ENCODE data around the gene ZDHHC7.

ZDHHC7 gene

DNA sequence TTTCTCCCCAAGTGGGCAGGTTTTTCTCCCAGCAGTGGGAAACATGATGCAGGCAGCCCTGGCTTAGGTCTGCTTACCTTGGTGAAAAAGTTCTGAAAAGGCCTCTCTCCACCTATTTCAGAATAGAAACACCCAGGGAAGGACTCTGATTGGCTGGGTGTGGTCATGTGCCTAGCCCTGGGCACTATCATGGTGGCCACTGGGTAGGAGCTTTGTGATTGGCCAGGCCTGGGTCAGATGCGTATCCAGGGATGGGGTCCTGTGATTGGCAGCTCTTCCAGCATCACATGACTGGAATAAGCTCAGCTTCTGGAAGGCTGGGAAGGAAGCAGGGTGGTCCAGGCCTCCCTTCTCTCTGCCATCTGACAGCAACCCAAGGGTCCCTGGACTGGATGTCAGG lies 53.5 kb downstream of the ZDHHC7 start:
- Mint-ChIP-seq H3K4me3 (no peak overlapping the region), H3K4me1 (ENCODE audit: low read depth) (no peaks in the 10 kb centered on the region), H3K9me3 (no peaks in the 10 kb centered on the region), H3K27ac (no peak overlapping the region), H3K36me3 (ENCODE audit: low read depth) (no peaks in the 10 kb centered on the region), H3K27me3 (no peaks in the 10 kb centered on the region)

DNA sequence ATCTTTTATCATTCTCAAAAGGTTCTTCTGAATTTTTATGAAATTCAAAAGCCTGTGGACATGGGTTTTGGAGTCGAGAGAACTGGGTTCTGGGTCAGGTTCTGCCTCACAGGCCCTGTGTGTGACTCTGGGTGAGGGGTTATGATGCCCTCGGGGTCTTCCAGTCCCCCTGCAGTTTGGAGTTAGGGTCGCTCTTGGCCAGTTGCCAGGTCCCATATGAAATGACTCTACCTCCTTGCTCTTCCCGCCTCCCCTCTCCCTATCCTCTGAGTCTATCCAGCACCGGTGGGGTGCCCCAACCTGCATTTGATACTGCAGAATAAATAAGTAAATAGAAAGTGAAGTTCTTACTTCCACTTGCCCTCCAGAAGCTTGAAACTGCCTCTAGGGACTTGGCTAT lies 54.1 kb downstream of the ZDHHC7 start:
- Mint-ChIP-seq H3K27ac (no peak overlapping the region), H3K4me3 (no peak overlapping the region), H3K9me3 (no peaks in the 10 kb centered on the region), H3K4me1 (ENCODE audit: low read depth) (no peaks in the 10 kb centered on the region), H3K36me3 (ENCODE audit: low read depth) (no peaks in the 10 kb centered on the region), H3K27me3 (no peaks in the 10 kb centered on the region)

DNA sequence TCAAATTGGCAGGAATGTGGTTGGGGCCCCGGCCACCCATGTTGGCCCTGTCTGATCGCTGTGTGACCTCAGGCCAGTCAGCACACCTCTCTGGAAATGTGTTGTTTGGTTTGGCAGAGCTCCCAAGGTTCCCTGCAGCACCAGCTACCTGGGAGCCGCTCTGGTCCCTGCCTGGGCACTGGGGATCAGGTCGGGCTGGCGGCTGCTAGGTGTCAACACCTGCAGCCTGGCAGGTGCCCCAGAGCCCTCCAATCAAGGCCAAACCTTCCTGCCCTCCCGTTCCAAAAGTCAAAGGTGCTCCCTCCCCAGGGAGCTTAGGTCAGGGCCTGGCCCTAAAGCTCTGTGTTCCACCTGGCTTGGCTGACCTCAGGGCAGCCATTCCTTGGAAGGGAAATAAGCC lies 55.9 kb downstream of the ZDHHC7 start:
- Mint-ChIP-seq H3K9me3 (no peaks in the 10 kb centered on the region), H3K36me3 (ENCODE audit: low read depth) (no peaks in the 10 kb centered on the region), H3K4me1 (ENCODE audit: low read depth) (no peaks in the 10 kb centered on the region), H3K4me3 (no peak overlapping the region), H3K27me3 (no peaks in the 10 kb centered on the region), H3K27ac (no peak overlapping the region)

DNA sequence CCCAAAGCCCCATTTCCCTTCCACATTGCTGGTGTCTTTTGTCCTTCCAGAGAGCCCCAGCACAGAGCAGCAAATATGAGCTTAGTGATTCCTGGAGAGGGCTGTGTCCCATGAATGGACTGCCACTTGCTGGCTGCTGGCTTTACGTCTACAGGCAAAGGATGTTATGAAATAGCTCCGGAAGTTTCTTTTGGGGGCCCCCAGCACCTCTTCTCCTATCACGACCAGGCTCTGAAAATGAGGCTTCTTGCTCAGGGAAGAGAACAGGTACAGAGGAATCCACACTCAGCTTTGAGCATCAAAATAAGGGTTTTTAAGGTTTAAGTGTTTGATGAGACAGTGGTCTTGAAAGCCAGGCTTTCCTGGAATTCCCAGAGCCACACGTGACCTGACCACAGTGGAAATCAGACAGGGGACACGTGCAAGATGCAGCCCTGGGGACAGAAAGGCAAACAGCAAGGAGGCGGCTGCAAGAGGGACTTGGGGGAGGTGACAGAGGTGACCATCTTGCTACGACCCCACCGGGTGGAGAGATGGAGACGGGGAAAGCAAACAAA lies 58.1 kb downstream of the ZDHHC7 start:
- Mint-ChIP-seq H3K27ac (no peak overlapping the region), H3K9me3 (no peaks in the 10 kb centered on the region), H3K36me3 (ENCODE audit: low read depth) (no peaks in the 10 kb centered on the region), H3K4me3 (no peak overlapping the region), H3K27me3 (no peaks in the 10 kb centered on the region), H3K4me1 (ENCODE audit: low read depth) (no peaks in the 10 kb centered on the region)

DNA sequence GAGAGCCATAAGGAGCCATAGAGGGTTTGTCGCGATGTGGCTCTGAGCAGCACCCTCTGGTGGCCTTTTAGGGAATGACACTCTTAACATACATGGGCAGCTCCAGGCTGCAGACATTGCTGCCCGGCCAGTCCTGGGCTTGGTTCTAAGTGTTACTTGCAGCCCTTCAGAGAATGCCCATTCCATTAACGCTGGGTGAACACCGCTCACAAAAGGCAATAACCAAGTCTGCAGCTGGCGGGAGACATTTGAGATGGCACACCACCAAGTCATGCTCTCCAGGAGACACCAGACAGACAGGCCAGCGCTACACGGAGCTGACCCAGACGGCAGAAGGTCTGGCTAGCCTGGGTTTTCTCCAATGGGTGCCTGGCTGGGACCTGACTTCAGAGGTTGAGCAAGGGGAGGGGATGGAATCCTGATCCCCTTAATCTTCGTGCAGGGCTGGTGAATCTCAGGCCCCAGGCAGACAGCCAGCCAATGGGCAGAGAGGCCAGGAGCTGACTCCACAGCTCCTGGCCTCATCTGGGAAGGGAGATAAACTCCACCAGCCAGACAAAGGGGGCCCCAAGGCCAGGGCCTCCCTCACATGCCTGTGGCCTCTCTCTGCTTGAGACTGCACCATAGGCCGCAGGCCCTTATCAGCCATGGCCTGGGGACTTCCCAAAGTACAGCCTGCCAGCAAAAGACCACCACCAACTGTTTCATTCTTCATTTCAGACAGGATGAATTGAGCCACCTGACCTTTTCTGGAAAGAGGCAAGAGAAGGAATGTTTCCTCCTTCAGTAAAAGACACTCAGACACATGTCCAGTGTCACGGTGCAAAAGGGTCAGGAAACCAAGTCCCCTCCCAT lies 58.8 kb downstream of the ZDHHC7 start:
- Mint-ChIP-seq H3K27me3 (no peaks in the 10 kb centered on the region), H3K9me3 (no peaks in the 10 kb centered on the region), H3K4me1 (ENCODE audit: low read depth) (no peaks in the 10 kb centered on the region), H3K36me3 (ENCODE audit: low read depth) (no peaks in the 10 kb centered on the region), H3K27ac (no peak overlapping the region), H3K4me3 (no peak overlapping the region)

DNA sequence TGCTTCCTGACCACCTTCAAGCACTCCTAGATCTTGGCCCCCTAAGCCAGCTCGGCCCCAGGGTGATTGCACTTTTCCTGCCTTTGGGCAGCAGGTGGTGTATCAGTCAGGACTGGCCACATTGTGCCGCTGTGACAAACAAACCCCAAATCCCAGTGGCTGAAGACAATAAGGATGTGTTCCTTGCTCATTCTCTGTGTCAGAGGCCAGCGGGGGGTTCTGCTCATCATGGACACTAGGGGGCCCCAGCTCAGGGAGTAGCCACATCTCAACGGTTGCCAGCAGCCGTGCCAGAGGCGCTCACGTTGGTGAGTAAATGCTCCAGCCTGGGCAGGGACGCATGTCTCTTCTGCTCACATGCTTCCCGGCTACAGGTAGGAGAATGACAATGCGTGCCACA lies 60.4 kb downstream of the ZDHHC7 start:
- Mint-ChIP-seq H3K4me1 (ENCODE audit: low read depth) (no peaks in the 10 kb centered on the region), H3K27me3 (no peaks in the 10 kb centered on the region), H3K4me3 (no peak overlapping the region), H3K9me3 (no peaks in the 10 kb centered on the region), H3K36me3 (ENCODE audit: low read depth) (no peaks in the 10 kb centered on the region), H3K27ac (no peak overlapping the region)

DNA sequence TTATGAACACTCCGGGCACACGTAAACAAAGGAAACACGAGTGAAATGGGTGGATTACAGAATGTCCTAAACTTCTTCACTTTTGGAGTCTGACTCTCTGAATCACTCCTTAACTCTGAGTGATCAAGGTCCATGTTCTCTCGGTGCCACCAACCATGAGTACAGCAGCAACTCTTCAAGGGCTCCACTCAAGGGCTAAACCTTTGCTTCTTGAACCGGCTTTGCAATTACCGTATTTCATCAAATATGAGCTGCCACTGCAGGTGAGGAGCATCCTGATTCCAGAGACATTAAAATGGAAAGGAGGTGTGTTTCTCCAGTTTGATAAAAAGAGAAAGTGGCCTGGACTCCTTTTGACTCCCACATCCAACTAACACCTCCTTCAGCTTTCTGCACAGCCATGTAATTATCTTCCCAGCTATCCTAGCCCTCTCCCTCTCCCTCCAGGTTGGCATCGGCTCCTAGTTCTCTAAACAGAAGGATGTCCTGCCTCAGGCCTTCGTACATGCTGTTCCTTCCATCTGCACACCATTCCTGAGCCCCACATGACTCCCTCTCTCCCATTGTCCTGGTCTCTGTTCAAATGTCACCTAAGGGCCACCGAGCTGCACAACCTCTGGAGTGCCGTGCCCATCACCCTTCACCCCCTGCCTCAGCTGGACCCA lies 61.4 kb downstream of the ZDHHC7 start:
- no peaks in the 10 kb centered on the region for H3K27me3 Mint-ChIP-seq
- H3K36me3 Mint-ChIP-seq (ENCODE audit: low read depth): no peaks in the 10 kb centered on the region
- H3K4me1 Mint-ChIP-seq (ENCODE audit: low read depth): no peaks in the 10 kb centered on the region
- H3K27ac Mint-ChIP-seq: no peak overlapping the region
- no peaks in the 10 kb centered on the region for H3K9me3 Mint-ChIP-seq
- no peak overlapping the region for H3K4me3 Mint-ChIP-seq

DNA sequence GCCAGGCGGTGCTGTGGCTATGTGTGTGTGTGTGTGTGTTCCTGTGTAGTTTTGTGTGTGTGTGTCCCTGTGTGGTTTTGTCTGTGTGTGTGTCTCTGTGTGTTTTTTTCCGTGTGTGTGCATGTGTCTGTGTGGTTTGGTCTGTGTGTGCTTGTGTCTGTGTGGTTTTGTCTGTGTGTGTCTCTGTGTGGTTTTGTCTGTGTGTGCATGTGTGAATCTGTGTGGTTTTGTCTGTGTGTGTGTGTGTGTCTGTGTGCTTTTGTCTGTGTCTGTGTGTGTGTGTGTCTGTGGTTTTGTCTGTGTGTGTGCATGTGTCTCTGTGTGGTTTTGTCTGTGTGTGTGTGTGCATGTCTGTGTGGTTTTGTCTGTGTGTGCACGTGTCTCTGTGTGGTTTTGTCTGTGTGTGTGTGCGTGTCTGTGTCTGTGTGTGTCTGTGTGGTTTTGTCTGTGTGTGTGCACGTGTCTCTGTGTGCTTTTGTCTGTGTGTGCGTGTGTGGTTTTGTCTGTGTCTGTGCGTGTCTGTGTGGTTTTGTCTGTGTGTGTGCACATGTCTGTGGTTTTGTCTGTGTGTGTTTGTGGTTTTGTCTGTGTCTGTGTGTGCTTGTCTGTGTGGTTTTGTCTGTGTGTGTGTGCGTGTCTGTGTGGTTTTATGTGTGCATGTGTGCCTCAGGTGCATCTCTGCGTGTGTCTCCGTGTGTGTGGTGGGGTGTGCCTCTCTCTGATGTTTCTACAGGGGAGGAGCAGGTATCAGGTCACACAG lies 62.3 kb downstream of the ZDHHC7 start:
- H3K4me3 Mint-ChIP-seq: no peak overlapping the region
- H3K27ac Mint-ChIP-seq: no peak overlapping the region
- H3K4me1 Mint-ChIP-seq (ENCODE audit: low read depth): no peaks in the 10 kb centered on the region
- H3K36me3 Mint-ChIP-seq (ENCODE audit: low read depth): no peaks in the 10 kb centered on the region
- H3K27me3 Mint-ChIP-seq: peaks cover 3% of the 10 kb centered on the region
- no peaks in the 10 kb centered on the region for H3K9me3 Mint-ChIP-seq

DNA sequence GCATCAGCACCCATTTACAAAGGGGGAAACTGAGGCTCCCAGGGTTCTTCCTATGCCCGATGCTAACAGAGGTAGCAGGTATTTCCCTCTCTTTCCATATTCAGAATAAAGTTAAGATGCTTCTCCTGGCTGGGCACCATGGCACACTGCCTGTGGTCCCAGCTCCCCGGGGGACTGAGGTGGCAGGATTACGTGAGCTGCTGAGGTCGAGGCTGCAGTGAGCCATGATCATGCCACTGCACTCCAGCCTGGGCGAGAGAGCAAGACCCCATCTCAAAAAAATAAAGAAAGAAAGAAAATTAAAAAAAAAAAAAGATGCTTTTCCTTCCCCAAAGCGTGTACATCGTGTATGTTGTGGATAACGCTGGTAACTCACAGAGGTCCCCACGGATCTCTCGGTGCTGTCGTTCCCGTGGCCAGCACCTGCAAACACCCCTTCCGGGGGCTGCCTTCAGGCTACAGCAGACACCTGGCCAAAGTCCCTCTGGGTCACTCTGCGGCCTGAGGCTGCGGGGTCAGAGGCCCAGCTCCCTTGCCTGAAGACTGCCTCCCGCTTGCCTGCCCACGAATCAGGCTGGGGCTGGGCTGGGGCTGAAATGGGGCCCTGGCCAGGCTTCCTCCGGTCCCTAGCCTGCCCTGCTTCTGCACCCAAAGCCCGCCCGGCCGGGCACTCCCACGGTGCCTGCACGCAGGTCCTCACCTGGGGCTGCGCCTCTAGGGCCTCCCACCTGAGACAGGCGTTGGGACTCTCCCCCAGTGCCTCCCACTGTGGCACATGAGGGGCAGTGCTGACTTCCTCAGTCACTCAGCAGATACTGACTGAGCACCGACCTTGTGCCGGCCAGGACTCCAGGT lies 63.1 kb downstream of the ZDHHC7 start:
- H3K27ac Mint-ChIP-seq: no peak overlapping the region
- H3K36me3 Mint-ChIP-seq (ENCODE audit: low read depth): no peaks in the 10 kb centered on the region
- H3K27me3 Mint-ChIP-seq: peaks cover 3% of the 10 kb centered on the region
- no peak overlapping the region for H3K4me3 Mint-ChIP-seq
- H3K9me3 Mint-ChIP-seq: no peaks in the 10 kb centered on the region
- H3K4me1 Mint-ChIP-seq (ENCODE audit: low read depth): no peaks in the 10 kb centered on the region

DNA sequence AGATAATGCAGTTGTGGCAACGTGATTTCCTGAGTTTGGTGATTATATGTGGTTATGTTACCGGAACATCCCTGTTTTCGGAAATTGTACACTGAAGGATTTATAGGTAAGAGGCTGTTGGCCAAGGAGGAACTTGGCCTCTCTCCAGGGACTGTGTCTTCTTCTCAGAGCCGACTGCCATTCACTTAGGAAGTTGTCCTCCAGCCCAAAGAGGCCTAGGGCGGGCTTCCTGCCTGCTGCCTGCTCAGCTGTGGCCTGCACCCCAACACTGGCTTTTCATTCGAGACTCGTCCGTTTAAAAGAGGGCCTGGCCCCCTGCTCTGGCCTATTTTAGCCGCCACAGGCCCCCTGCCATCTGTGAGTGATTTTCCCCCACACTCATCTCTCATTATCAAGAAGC lies 64.3 kb downstream of the ZDHHC7 start:
- Mint-ChIP-seq H3K36me3 (ENCODE audit: low read depth) (no peaks in the 10 kb centered on the region), H3K27me3 (peaks cover 3% of the 10 kb centered on the region), H3K27ac (no peak overlapping the region), H3K9me3 (no peaks in the 10 kb centered on the region), H3K4me3 (no peak overlapping the region), H3K4me1 (ENCODE audit: low read depth) (no peaks in the 10 kb centered on the region)

DNA sequence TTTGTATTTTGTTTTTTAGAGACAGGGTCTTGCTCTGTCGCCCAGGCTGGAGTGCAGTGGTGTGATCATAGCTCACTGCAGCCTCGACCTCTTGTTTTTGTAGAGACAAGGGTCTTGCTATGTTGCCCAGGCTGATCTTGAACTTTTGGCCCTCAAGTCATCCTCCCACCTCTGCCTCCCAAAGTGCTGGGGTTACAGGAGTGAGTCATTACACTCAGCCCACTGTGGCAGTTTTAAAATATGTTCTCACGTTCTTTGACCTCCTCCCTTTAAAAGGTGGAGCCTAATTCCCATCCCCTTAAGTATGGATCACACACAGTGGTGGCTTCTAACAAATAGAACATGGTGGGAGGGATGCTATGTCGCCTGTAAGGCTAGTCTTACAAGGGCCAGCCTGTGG lies 67.7 kb downstream of the ZDHHC7 start:
- Mint-ChIP-seq H3K4me3 (no peak overlapping the region), H3K27ac (no peak overlapping the region), H3K9me3 (no peaks in the 10 kb centered on the region), H3K27me3 (peaks cover 3% of the 10 kb centered on the region), H3K36me3 (ENCODE audit: low read depth) (no peaks in the 10 kb centered on the region), H3K4me1 (ENCODE audit: low read depth) (no peaks in the 10 kb centered on the region)

DNA sequence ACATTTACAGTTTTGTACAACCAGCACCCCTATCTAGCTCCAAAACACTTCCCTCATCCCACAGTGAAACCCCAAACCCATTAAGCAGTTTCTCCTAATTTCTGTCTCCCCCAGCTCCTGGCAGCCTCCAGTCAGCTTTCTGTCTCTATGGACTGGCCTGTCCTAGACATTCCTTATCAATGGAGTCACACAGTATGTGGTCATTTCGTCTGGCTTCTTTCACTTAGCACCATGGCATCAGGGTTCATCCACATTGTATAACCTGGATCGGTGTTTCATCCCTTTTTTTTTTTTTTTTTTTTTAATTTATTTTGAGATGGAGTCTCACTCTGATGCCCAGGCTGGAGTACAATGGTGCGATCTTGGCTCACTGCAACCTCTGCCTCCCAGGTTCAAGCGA lies 68.5 kb downstream of the ZDHHC7 start:
- peaks cover 3% of the 10 kb centered on the region for H3K27me3 Mint-ChIP-seq
- H3K36me3 Mint-ChIP-seq (ENCODE audit: low read depth): no peaks in the 10 kb centered on the region
- H3K27ac Mint-ChIP-seq: no peak overlapping the region
- no peaks in the 10 kb centered on the region for H3K4me1 Mint-ChIP-seq (ENCODE audit: low read depth)
- no peaks in the 10 kb centered on the region for H3K9me3 Mint-ChIP-seq
- H3K4me3 Mint-ChIP-seq: no peak overlapping the region

DNA sequence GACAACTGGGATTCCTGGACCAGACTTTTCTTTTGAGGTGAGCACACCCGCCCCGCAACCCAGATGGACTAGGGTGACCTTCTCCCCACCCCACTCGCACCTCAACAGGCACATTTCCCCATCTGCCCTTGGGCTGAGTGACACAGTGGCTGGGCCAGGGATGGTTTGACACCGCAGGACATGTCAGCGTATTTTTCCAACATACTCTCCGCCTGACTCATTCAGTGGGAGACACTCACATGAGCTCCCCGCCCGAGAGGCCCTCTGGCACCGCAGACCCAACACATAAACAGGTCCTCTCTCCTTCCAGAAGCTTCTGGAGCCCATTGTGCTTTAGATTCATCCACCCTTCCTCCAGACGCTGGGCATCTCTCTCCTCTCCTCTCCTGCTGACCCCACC lies 69.4 kb downstream of the ZDHHC7 start:
- H3K4me1 Mint-ChIP-seq (ENCODE audit: low read depth): no peaks in the 10 kb centered on the region
- H3K27me3 Mint-ChIP-seq: peaks cover 3% of the 10 kb centered on the region
- no peaks in the 10 kb centered on the region for H3K36me3 Mint-ChIP-seq (ENCODE audit: low read depth)
- H3K4me3 Mint-ChIP-seq: no peak overlapping the region
- H3K9me3 Mint-ChIP-seq: no peaks in the 10 kb centered on the region
- H3K27ac Mint-ChIP-seq: no peak overlapping the region

Data from stimulated activated naive CD8-positive, alpha-beta T cell treated with anti-CD3 and anti-CD28 coated beads, Interleukin-15, Interleukin-2, amounts not matched to agents 100 ng/mL and 50 ng/mL, for 24 hours (primary cell).